Upper lobe of right lung (tissue), 1 donor: ENCODE data around the gene RGS12. TPM values are rescaled to one million over a fixed set of nuclear protein-coding genes. Genes with fewer than 3 reads are reported as not detected.

Experiments used
- ATAC-seq: fragments of 200-7000 bp; cut with Tn5 transposase; one replicate; pipeline ENCODE4 v1.9.1; 2020; ENCODE audit warnings: mild to moderate bottlenecking, moderate library complexity
- DNase-seq: peaks from one replicate; pipeline ENCODE4 v3.0.0-alpha.2; 2020
- H3K27ac ChIP-seq: fragments of 200-600 bp; one replicate; pipeline ENCODE4 v1.8.0; 2022
- H3K27me3 ChIP-seq: fragments of 200-600 bp; one replicate; pipeline ENCODE4 v1.8.0; 2022; ENCODE audit warnings: mild to moderate bottlenecking
- H3K36me3 ChIP-seq: fragments of 200-600 bp; one replicate; pipeline ENCODE4 v1.8.0; 2022
- H3K4me1 ChIP-seq: fragments of 200-600 bp; one replicate; pipeline ENCODE4 v1.8.0; 2022
- H3K4me3 ChIP-seq: fragments of 200-600 bp; one replicate; pipeline ENCODE4 v1.8.0; 2022; ENCODE audit warnings: mild to moderate bottlenecking
- H3K9me3 ChIP-seq: fragments of 200-600 bp; one replicate; pipeline ENCODE4 v1.8.0; 2022
- intact Hi-C: fragments of 100-400 bp; cut with DNase I; formaldehyde crosslinking; loops from one replicate; pipeline ENCODE4 v1.11.0; 2022
- total RNA-seq: library from RNA; stranded (reverse); fragmentation: NEBNext Ultra II Directional; extraction: Animal tissue kit (Norgen Biotek cat#: 25700); gene quantifications from one replicate; pipeline ENCODE4 v1.2.1, GENCODE V29; 2021
- TF ChIP-seq, protein P1 (sequence below): fragments of 200-600 bp; IDR thresholded peaks from one replicate; pipeline ENCODE4 v1.8.0; 2022; ENCODE audit warnings: antibody characterized with exemption
- donor health status: DM: no; HTN: yes; CAD: no; lungs with severe emphysema.

Gene RGS12
- total RNA-seq, 1 donor from 2014 or later = 58.2 TPM

DNA sequence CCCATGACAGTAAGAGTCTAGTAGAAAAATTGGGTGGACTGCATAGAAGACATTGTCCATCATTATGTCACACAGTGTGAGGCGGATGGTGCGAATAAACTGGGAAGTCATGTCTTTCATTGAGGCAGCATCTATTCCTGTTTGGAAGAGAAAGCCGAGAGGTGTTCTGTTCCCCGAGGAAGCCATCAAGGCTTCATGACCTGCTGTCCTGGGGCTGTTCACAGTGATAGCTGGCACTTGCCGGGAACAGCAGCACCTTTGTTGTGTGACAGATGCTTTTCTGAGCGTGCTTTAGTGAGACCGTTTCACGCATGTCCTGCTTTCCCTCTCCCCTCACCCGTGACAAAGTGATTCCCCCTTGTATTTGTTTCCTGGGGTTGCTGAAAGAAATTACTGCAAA is 20.3 kb downstream of the RGS12 start:
- no peak for ATAC-seq
- peak; percentile 17 for DNase-seq
- TF ChIP-seq, protein P1, sequence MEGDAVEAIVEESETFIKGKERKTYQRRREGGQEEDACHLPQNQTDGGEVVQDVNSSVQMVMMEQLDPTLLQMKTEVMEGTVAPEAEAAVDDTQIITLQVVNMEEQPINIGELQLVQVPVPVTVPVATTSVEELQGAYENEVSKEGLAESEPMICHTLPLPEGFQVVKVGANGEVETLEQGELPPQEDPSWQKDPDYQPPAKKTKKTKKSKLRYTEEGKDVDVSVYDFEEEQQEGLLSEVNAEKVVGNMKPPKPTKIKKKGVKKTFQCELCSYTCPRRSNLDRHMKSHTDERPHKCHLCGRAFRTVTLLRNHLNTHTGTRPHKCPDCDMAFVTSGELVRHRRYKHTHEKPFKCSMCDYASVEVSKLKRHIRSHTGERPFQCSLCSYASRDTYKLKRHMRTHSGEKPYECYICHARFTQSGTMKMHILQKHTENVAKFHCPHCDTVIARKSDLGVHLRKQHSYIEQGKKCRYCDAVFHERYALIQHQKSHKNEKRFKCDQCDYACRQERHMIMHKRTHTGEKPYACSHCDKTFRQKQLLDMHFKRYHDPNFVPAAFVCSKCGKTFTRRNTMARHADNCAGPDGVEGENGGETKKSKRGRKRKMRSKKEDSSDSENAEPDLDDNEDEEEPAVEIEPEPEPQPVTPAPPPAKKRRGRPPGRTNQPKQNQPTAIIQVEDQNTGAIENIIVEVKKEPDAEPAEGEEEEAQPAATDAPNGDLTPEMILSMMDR = no peak

DNA sequence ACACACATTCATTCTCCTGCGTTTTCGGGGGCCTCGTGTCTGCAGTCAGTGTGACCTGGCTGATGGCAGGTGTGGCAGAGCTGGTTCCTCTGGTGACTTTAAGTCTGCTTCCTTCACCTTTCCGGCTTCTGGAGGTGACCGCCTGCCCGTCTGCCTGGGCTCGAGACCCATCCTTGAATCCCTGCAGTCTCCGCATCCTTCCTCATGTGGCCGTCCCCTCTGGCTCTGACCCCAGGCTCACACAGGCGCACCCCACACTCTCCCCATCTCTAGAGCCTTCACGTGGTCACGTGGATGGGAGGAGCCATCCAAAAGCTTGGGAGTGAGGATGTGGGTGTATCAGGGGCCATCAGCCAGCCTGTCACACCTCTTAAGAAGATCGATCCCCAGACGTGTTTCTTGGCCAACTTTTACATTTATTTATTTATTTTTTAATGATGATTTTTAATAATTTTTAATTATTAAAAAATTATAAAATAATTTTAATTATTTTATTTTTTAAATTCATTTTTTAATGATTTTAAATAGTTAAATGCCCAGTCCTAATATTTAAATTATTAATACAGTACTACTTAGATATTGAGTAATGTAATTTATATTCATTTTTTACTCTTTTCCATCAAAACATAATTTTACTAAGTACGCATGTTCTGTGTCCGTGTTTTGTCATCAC is 20.9 kb downstream of the RGS12 start:
- DNase-seq (peak; percentile 43), ATAC-seq (no peak)

More for the DNA sequence above, 20.3 kb downstream of the RGS12 start:
- H3K4me1 ChIP-seq = no peaks in the 10 kb centered on the region
- no peak overlapping the region for H3K4me3 ChIP-seq
- H3K27me3 ChIP-seq = no peaks in the 10 kb centered on the region
- peaks cover 8% of the 10 kb centered on the region for H3K36me3 ChIP-seq
- H3K9me3 ChIP-seq = no peaks in the 10 kb centered on the region
- H3K27ac ChIP-seq = no peak overlapping the region
- intact Hi-C loops = no loop called here

DNA sequence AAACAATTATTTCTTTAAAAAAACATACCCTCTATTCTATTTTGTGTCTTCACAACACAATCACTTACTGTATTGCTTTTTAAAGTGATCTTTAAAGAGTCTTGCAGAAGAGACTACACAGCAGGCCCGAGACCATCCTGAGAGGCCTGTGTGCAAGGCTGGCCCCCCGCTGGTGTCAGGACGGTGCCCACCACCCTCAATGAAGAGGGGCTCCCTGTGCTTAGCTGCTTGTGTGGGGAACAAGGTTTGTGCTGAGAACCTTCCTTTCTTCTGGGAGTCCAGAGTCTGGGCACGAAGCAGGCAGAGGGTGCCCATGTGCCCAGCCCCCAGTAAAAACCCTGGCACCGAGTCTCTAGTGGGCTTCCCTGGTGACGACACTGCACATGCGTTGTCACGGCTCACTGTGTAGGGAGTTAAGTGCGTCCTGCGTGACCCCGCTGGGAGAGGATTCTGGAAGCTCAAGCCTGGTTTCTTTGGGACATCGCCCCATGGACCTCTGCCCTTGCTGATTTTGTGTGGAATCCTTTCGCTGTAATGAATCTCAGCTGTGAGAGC is 22.0 kb downstream of the RGS12 start:
- Histone ChIP-seq H3K4me1 (no peaks in the 10 kb centered on the region), H3K36me3 (peaks cover 18% of the 10 kb centered on the region), H3K27ac (no peak overlapping the region), H3K4me3 (no peak overlapping the region), H3K9me3 (no peaks in the 10 kb centered on the region), H3K27me3 (no peaks in the 10 kb centered on the region)
- peak; percentile 41 for DNase-seq
- TF ChIP-seq, protein P1 = no peak
- ATAC-seq = no peak
- intact Hi-C loops = no loop called here

More for the DNA sequence above, 20.9 kb downstream of the RGS12 start:
- Histone ChIP-seq H3K36me3 (peaks cover 14% of the 10 kb centered on the region), H3K9me3 (no peaks in the 10 kb centered on the region), H3K4me3 (no peak overlapping the region), H3K4me1 (no peaks in the 10 kb centered on the region), H3K27ac (no peak overlapping the region), H3K27me3 (no peaks in the 10 kb centered on the region)
- TF ChIP-seq, protein P1 = no peak
- intact Hi-C loops = no loop called here

DNA sequence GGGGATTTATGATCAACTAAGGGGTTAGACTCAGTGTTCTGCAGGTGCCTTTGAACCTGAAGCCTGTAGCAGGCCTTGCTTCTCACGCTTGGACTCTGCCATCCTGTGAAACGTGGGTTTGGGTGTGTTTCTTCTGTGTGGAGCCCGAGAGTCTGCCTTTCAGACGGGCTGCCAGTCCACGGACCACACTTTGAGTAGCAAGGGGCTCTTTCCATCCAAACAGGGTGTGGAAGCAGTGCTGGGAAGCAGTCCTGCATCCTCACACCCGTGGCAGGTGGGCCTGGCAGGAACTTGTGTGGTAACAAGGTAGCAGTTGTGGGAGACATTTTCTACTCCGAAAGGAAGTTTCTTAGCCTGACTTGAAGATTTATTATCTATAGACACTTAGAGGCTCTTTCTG is 22.7 kb downstream of the RGS12 start:
- Histone ChIP-seq H3K27ac (no peak overlapping the region), H3K27me3 (no peaks in the 10 kb centered on the region), H3K36me3 (peaks cover 18% of the 10 kb centered on the region), H3K9me3 (no peaks in the 10 kb centered on the region), H3K4me3 (no peak overlapping the region), H3K4me1 (no peaks in the 10 kb centered on the region)
- intact Hi-C loops = no loop called here
- TF ChIP-seq, protein P1 = no peak
- ATAC-seq (no peak), DNase-seq (peak; percentile 52)

DNA sequence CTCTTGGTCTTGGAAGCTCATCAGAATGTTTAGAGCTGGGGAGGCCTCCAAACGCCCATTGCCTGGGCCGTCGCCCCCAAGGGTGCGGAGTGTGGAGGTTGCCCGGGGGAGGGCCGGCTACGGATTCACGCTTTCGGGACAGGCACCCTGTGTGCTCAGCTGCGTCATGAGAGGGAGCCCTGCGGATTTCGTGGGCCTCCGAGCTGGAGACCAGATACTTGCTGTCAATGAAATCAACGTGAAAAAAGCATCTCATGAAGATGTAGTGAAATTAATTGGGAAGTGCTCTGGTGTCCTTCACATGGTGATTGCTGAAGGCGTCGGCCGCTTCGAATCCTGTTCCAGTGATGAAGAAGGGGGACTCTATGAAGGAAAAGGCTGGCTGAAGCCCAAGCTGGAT is 23.3 kb downstream of the RGS12 start:
- ATAC-seq (no peak), DNase-seq (peak; percentile 21)
- H3K36me3 ChIP-seq = peaks cover 18% of the 10 kb centered on the region
- no peak overlapping the region for H3K4me3 ChIP-seq
- H3K27ac ChIP-seq = no peak overlapping the region
- no peaks in the 10 kb centered on the region for H3K27me3 ChIP-seq
- TF ChIP-seq, protein P1 = no peak
- intact Hi-C loops = no loop called here
- peaks cover under 1% of the 10 kb centered on the region for H3K4me1 ChIP-seq
- H3K9me3 ChIP-seq = no peaks in the 10 kb centered on the region
